GM20000 (cell line): ENCODE measurements around the gene CCR3.

Experiments
- DNase-seq: peaks from one replicate; pipeline ENCODE4 v3.0.0; 2012; ENCODE audit warnings: low spot score
- TF ChIP-seq, protein P1 (sequence below): IDR thresholded peaks from 2 replicates; pipeline ENCODE4 v1.5.1; 2012; ENCODE audit warnings: mild to moderate bottlenecking, control low read depth; ENCODE audit errors: extremely low read depth, missing control alignments

CCR3 gene

DNA sequence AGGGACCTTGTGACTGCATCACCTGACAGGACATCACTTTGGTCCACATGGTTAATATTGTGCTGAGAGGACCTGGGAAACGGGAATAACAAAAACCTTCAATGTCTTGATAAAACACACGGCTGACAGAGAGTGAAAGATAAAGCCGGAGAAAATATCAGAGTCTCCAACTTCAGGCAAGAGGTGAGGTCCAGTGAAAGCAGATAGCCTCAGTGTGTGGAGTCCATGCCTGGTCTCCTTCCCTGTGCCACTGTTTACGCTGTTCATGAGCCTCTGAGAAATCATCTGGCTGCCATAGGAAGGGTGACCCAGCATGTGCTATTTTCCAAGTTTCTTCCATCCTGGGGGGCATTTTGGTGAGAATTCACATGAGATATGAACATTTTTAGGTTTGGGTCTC lies 39.8 kb downstream of the CCR3 start:
- no peak for DNase-seq
- TF ChIP-seq, protein P1, sequence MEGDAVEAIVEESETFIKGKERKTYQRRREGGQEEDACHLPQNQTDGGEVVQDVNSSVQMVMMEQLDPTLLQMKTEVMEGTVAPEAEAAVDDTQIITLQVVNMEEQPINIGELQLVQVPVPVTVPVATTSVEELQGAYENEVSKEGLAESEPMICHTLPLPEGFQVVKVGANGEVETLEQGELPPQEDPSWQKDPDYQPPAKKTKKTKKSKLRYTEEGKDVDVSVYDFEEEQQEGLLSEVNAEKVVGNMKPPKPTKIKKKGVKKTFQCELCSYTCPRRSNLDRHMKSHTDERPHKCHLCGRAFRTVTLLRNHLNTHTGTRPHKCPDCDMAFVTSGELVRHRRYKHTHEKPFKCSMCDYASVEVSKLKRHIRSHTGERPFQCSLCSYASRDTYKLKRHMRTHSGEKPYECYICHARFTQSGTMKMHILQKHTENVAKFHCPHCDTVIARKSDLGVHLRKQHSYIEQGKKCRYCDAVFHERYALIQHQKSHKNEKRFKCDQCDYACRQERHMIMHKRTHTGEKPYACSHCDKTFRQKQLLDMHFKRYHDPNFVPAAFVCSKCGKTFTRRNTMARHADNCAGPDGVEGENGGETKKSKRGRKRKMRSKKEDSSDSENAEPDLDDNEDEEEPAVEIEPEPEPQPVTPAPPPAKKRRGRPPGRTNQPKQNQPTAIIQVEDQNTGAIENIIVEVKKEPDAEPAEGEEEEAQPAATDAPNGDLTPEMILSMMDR: no peak

DNA sequence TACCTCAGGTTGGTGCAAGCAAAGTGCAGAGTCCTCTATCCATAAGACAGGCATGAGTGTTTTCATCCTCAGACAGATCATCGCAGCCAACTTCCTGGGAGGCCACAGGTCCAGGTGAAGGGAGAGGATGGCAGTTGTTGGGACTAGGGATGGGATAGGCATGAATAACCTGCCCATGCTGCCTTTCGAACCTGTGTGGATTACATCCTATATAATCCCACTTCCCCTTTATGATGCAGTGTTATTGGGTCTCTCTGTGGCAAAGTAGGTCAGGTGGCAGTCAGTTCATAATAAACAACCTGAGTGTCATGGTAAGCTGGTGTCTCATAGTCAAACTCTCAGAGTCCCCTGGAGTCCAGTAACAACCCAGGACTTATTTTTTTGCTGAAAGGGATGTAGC lies 40.4 kb downstream of the CCR3 start:
- TF ChIP-seq, protein P1: no peak
- no peak for DNase-seq

DNA sequence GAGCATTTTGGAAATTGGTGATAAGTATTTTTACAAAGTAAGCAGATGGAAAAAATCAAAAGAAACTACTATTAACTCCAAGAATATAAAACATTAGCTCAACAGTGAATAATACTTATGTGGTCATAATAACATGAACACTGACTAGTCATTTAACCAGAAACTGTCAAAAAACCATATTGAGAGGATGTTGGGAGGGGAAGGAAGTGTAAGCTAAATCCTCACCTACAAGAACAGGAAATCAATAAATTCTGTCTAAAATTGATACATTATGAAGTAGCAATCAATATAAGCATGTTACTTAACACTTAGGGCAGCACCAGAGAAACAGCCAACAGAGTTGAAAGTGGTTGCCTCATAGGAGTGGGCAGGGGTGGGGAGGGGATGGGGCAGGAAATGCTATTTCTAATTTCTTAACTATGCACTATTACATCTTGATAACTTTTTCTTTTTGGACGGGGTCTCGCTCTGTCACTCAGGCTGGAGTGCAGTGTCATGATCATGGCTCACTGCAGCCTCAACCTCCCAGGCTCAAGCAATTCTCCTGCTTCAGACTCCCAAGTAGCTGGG lies 41.7 kb downstream of the CCR3 start:
- DNase-seq: no peak
- TF ChIP-seq, protein P1: no peak

DNA sequence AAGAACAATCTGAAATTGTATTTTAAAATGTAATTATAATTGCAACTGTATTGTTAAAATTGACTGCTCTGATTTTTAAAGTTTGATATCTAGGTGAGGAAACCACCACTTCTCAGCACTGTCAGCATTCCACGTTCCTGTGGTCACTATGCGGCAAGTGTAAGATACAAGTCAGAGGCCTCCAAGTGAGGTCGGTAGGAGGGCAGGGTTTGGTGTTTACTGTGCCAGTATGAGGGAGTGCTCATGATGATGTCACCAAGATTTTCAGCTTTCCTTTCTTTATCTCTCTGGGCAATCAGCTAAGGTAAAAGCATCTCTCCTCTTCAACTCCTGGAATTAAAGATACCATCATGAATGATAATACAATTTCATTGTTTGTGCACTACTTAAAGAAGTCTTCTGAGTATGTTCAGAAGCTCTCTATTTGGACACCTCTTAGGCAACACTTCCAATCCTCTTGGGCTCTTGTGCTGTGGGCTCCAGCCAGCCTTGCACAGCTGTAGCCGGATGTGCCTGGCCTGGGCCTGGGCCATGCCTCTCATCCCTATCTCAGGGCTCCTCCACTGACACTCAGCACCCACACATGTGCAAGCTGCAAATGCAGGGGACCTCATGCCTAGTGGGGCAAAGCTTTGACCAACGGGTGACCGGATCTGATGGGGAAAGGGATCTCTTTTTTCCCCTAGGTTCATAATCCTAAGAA lies 42.9 kb downstream of the CCR3 start:
- TF ChIP-seq, protein P1: no peak

DNA sequence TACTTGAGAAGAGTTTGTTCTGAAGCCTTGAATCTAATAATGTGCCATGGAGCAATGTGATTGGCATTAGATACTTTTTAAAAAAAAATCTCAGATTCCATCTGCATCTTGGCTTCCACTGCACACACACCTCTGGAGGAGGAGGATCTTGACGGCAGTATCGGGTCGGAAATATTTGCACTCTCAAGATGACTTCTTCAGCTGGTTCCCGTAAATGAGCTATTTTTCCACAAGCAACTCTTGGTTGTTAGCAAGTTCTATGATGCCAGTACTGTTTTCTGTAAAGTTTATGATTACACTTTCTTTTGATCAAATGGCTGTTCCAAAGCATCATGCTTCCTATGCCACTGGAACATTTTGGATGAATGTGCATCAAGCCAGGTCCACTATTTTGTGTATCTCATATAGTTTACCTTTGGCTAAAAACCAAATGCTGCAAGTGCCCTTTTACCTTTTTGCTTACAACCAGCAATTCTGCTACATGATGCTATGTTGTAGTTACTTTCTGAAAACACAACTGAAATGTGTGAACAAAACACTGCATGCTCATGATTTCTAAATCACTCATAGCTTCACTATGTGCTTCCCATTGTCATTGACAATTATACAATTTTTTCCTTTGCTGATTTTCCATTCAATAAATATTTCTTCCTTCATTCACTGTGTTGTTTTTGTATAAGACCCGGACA lies 43.8 kb downstream of the CCR3 start:
- TF ChIP-seq, protein P1: no peak
- no peak for DNase-seq

More for the DNA sequence above, 42.9 kb downstream of the CCR3 start:
- DNase-seq: no peak

DNA sequence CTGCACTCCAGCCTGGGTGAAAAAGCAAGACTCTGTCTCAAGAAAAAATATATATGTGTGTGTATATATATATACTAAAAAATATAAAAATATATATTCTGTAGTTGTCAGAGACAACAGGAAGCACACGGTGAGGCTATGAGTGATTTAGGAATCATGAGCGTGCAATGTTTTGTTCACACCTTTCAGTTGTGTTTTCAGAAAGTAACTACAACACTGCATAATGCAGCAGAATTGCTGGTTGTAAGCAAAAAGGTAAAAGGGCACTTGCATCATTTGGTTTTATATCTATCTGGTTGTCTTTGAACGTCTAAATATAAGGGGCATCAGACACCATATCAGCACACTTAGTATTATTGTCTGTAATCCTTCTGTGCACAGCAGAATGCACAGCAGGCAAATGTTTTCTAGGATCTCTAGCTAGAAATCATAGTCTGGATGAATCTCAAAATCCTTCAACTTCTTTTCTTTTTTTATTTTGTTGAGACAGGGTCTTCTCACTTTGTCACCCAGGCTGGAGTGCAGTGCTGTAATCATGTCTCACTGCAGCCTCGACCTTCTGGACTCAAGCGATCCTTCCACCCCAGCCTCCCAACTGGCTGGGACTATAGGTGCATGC lies 44.8 kb downstream of the CCR3 start:
- DNase-seq: no peak
- TF ChIP-seq, protein P1: no peak

DNA sequence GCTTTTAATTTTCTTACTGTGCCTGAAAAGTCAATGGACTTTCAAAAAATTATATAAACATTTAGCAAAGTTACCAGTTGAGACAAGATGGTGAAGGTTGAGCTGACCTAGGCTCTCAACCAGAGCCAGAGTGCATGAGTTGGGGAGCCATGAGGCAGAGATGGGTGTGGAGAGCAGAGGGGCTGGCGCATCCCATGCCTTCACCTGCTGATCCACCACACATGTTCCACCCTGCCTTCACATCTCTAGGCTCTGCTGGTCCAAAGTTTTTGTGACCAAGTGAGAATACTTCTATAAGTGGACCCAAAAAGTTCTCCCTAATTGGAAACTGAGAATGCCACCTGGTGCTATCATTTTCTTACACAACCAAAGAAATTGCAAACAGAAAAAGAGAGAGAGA lies 47.3 kb downstream of the CCR3 start:
- no peak for DNase-seq
- TF ChIP-seq, protein P1: no peak
